ENCODE data around the gene NCOA3.

GRCh38 chr20:47588158-47588557 is 86.5 kb downstream of the NCOA3 start:
- TF ChIP-seq CTCF (conservative IDR thresholded peaks at IDR 0.05; ENCODE audit: low read depth in 2 of 2) (no peak), STAT1 (IDR thresholded peaks at IDR 0.05; ENCODE audit: unreplicated experiment) (no peak), POLR2AphosphoS5 (IDR thresholded peaks at IDR 0.05; ENCODE audit: low read depth) (no peak), EZH2 (IDR thresholded peaks at IDR 0.05; ENCODE audit: low read depth, unreplicated experiment) (no peak), JUNB (IDR thresholded peaks at IDR 0.05; ENCODE audit: unreplicated experiment) (no peak), REST (IDR thresholded peaks at IDR 0.05; ENCODE audit: unreplicated experiment) (no peak), NANOG (IDR thresholded peaks at IDR 0.05; ENCODE audit: borderline replicate concordance) (no peak)

All from GM23338 (cell line).